NCI-H748 (cell line): Measurements from ENCODE around the gene CHKB.
"Not testable (repeated sequence)": the region's sequence is repeated elsewhere in the genome, so short reads cannot be mapped to it uniquely, and the experiment has no call there.

Source experiments
- DNase-seq: peaks from one replicate; lab custom pipeline; 2025; ENCODE audit not compliant: unreplicated experiment; lab: John Stamatoyannopoulos, UW

The CHKB gene

GRCh38 chr22:50612528-50613221 is 30.0 kb upstream of the CHKB start:
- DNase-seq = peak; percentile 56

- DNase-seq = no peak
These were observed 29.5 kb upstream of the CHKB start for GRCh38 chr22:50612168-50612527.

- no peak for DNase-seq
These were observed 28.9 kb upstream of the CHKB start for GRCh38 chr22:50611341-50612060.

- DNase-seq = no peak
These were observed 27.9 kb upstream of the CHKB start for GRCh38 chr22:50610581-50610980.

- no peak for DNase-seq
These were observed 27.4 kb upstream of the CHKB start for GRCh38 chr22:50610041-50610451.

GRCh38 chr22:50609599-50609998 is 26.9 kb upstream of the CHKB start:
- DNase-seq = no peak

- no peak for DNase-seq
These were observed 26.3 kb upstream of the CHKB start for GRCh38 chr22:50608996-50609395.

GRCh38 chr22:50608058-50608840 is 25.6 kb upstream of the CHKB start:
- not testable (repeated sequence) for DNase-seq

- DNase-seq = no peak
These were observed 25.0 kb upstream of the CHKB start for GRCh38 chr22:50607659-50608020.

GRCh38 chr22:50606946-50607658 is 24.5 kb upstream of the CHKB start:
- DNase-seq = no peak

GRCh38 chr22:50606165-50606945 is 23.7 kb upstream of the CHKB start:
- no peak for DNase-seq

- no peak for DNase-seq
These were observed 23.0 kb upstream of the CHKB start for GRCh38 chr22:50605613-50606074.

GRCh38 chr22:50605002-50605612 is 22.5 kb upstream of the CHKB start:
- DNase-seq = no peak

GRCh38 chr22:50604256-50605001 is 21.8 kb upstream of the CHKB start:
- DNase-seq = no peak

GRCh38 chr22:50603511-50604255 is 21.0 kb upstream of the CHKB start:
- no peak for DNase-seq

- no peak for DNase-seq
These were observed 19.7 kb upstream of the CHKB start for GRCh38 chr22:50602338-50602700.

GRCh38 chr22:50601669-50602337 is 19.2 kb upstream of the CHKB start:
- DNase-seq = no peak

- peak; percentile 38 for DNase-seq
These were observed 18.5 kb upstream of the CHKB start for GRCh38 chr22:50600967-50601668.
